Measurements from ENCODE around the gene SH3RF2.
"Not testable (repeated sequence)": the region's sequence is repeated elsewhere in the genome, so short reads cannot be mapped to it uniquely, and the experiment has no call there.

Gene SH3RF2

DNA sequence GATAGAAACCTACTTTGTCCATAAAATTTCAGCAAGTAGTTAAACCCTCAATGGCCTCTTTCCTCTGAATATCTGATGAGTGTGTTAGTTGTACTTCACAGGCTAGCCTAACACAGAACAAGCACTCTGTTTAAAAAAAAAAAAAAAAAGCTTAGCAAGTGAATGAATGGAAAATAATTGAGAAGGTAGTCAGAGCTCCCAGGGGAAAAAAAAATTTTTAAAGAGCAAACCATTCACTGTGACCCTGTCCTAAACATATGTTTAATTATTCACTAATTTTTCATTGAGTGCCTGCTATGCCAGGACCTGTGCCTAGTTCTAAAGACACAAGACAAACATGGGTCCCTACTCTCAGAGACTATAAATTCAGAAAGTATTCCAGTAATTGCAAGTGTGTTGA, 69.3 kb downstream of the SH3RF2 start:
- DNase-seq (ENCODE audit: extremely low read depth, low read depth) = no peak
- TF ChIP-seq, protein P1, sequence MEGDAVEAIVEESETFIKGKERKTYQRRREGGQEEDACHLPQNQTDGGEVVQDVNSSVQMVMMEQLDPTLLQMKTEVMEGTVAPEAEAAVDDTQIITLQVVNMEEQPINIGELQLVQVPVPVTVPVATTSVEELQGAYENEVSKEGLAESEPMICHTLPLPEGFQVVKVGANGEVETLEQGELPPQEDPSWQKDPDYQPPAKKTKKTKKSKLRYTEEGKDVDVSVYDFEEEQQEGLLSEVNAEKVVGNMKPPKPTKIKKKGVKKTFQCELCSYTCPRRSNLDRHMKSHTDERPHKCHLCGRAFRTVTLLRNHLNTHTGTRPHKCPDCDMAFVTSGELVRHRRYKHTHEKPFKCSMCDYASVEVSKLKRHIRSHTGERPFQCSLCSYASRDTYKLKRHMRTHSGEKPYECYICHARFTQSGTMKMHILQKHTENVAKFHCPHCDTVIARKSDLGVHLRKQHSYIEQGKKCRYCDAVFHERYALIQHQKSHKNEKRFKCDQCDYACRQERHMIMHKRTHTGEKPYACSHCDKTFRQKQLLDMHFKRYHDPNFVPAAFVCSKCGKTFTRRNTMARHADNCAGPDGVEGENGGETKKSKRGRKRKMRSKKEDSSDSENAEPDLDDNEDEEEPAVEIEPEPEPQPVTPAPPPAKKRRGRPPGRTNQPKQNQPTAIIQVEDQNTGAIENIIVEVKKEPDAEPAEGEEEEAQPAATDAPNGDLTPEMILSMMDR (IDR thresholded peaks at IDR 0.05; ENCODE audit: low read depth, low read length) = no peak

- no peak for DNase-seq (ENCODE audit: extremely low read depth, low read depth)
These were observed 70.3 kb downstream of the SH3RF2 start for GRCh38 chr5:146006470-146007190.

GRCh38 chr5:146007270-146007669, 70.9 kb downstream of the SH3RF2 start:
- TF ChIP-seq, protein P1 (IDR thresholded peaks at IDR 0.05; ENCODE audit: low read depth, low read length) = no peak
- DNase-seq (ENCODE audit: extremely low read depth, low read depth) = no peak

More at GRCh38 chr5:146006470-146007190, 70.3 kb downstream of the SH3RF2 start:
- TF ChIP-seq, protein P1 (IDR thresholded peaks at IDR 0.05; ENCODE audit: low read depth, low read length) = no peak

- DNase-seq (ENCODE audit: extremely low read depth, low read depth) = no peak
- TF ChIP-seq, protein P1 (IDR thresholded peaks at IDR 0.05; ENCODE audit: low read depth, low read length) = no peak
These were observed 71.6 kb downstream of the SH3RF2 start for GRCh38 chr5:146007989-146008388.

DNA sequence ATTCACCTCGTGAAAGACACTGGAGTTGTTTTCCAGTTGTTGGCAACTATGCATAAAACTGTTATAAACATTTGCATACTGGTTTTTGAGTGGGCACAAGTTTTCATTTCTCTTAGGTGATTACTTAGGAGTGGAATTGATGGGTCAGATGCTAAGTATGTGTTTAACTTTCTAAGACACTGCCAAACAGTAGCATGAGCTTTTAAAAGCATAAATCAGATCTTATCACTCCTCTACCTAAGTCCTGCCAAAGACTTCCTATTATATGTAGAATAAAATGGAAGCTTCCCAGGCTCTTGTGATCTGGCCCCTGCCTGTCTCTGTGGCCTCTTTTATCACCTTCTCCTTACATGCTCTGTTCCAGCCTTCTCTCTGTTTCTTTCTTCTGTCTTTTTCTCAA, 72.6 kb downstream of the SH3RF2 start:
- no peak for DNase-seq (ENCODE audit: extremely low read depth, low read depth)
- TF ChIP-seq, protein P1 (IDR thresholded peaks at IDR 0.05; ENCODE audit: low read depth, low read length) = no peak

GRCh38 chr5:146010447-146010846, 74.1 kb downstream of the SH3RF2 start:
- not testable (repeated sequence) for DNase-seq (ENCODE audit: extremely low read depth, low read depth)

- TF ChIP-seq, protein P1 (IDR thresholded peaks at IDR 0.05; ENCODE audit: low read depth, low read length) = no peak
- DNase-seq (ENCODE audit: extremely low read depth, low read depth) = no peak
These were observed 77.4 kb downstream of the SH3RF2 start for GRCh38 chr5:146013761-146014160.

DNA sequence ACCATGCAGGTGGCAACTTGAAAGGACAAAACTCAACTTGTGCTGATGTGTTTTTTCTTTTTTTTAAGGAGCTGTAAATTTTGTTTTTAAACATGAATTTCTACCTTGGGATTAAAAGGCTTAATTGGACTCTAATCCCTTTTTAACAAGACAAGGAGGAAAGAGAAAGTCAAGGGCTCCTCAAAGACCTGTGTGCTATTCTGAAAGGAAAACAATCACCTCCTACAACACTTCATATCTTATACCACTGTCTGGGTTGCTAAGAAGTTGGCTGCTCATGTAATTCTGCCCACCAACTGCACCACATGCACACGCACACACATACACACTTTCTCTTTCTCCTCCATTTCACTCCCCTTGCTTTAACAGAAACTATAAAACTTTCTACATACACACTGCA, 78.6 kb downstream of the SH3RF2 start:
- TF ChIP-seq, protein P1 (IDR thresholded peaks at IDR 0.05; ENCODE audit: low read depth, low read length) = no peak
- DNase-seq (ENCODE audit: extremely low read depth, low read depth) = no peak
